IMR-90 (cell line): ENCODE measurements around the gene TBXAS1. TPM values are rescaled to one million over a fixed set of nuclear protein-coding genes. Genes with fewer than 3 reads are reported as not detected.

Experiments
- ATAC-seq: fragments of 200-7000 bp; cut with Tn5 transposase; 2 replicates; pipeline ENCODE4 v1.9.1; 2020; ENCODE audit warnings: low read depth, mild to moderate bottlenecking, moderate library complexity
- BruUV-seq: library from RNA; stranded (reverse); fragments of 400-500 nt; replicated peaks from 2 replicates; lab custom pipeline; 2021; lab: Mats Ljungman, UMichigan
- CTCF ChIA-PET: fragments of 300-600 bp; formaldehyde crosslinking; extraction: SDS; loops from one replicate; lab custom pipeline; 2021; ENCODE audit warnings: antibody characterized with exemption; lab: Yijun Ruan, JAX
- POLR2A ChIA-PET: fragments of 300-600 bp; sonication (Branson Sonifier 250); formaldehyde crosslinking; loops from one replicate; lab custom pipeline; 2022; ENCODE audit warnings: antibody characterized with exemption; ENCODE audit not compliant: unreplicated experiment; lab: Charles Lee
- DNase-seq: peaks from one replicate; pipeline ENCODE4 v3.0.0; 2013
- H2AFZ ChIP-seq: replicated peaks from 2 replicates; pipeline ENCODE3; 2013; ENCODE audit warnings: low read length, mild to moderate bottlenecking; ENCODE audit not compliant: poor library complexity
- H2AK5ac ChIP-seq: 2 replicates; pipeline ENCODE4 v1.6.1; 2013; ENCODE audit warnings: low read depth, low read length, inconsistent platforms
- H2AK9ac ChIP-seq: replicated peaks from 2 replicates; pipeline ENCODE3; 2013; ENCODE audit warnings: mild to moderate bottlenecking, low read depth, low read length, moderate library complexity; ENCODE audit not compliant: poor library complexity
- H2BK120ac ChIP-seq: 2 replicates; pipeline ENCODE4 v1.6.1; 2013; ENCODE audit warnings: low read depth, low read length, inconsistent platforms
- H2BK15ac ChIP-seq: 3 replicates; pipeline ENCODE4 v1.6.1; 2013; ENCODE audit warnings: low read depth, low read length, inconsistent platforms
- H2BK20ac ChIP-seq: 2 replicates; pipeline ENCODE4 v1.6.1; 2013; ENCODE audit warnings: low read depth, mild to moderate bottlenecking, inconsistent platforms, low read length, moderate library complexity
- H2BK5ac ChIP-seq: 2 replicates; pipeline ENCODE4 v1.6.1; 2013; ENCODE audit warnings: mild to moderate bottlenecking, low read depth, low read length, inconsistent platforms; ENCODE audit not compliant: poor library complexity, severe bottlenecking
- H3K14ac ChIP-seq: replicated peaks from 2 replicates; pipeline ENCODE4 v1.6.1; 2013; ENCODE audit warnings: low read depth, low read length, inconsistent platforms
- H3K18ac ChIP-seq: 2 replicates; pipeline ENCODE4 v1.6.1; 2013; ENCODE audit warnings: low read depth, low read length, control low read depth
- H3K23ac ChIP-seq: 2 replicates; pipeline ENCODE4 v1.6.1; 2013; ENCODE audit warnings: low read depth, low read length, inconsistent platforms
- H3K27ac ChIP-seq: 2 replicates; pipeline ENCODE4 v1.5.1; 2013; ENCODE audit warnings: mild to moderate bottlenecking, control low read depth, low read length; ENCODE audit not compliant: insufficient read depth
- H3K27me3 ChIP-seq: 2 replicates; pipeline ENCODE4 v1.6.1; 2013; ENCODE audit warnings: low read length; ENCODE audit not compliant: control insufficient read depth, insufficient read depth
- H3K36me3 ChIP-seq: 2 replicates; pipeline ENCODE4 v1.6.1; 2013; ENCODE audit warnings: low read length, mixed read lengths; ENCODE audit not compliant: control insufficient read depth, insufficient read depth
- H3K4ac ChIP-seq: 2 replicates; pipeline ENCODE4 v1.6.1; 2013; ENCODE audit warnings: low read depth, low read length, inconsistent platforms
- H3K4me1 ChIP-seq: 2 replicates; pipeline ENCODE4 v1.6.1; 2013; ENCODE audit warnings: low read length, mixed read lengths; ENCODE audit not compliant: control insufficient read depth, insufficient read depth
- H3K4me2 ChIP-seq: 2 replicates; pipeline ENCODE4 v1.6.1; 2013; ENCODE audit warnings: low read depth, mild to moderate bottlenecking, control low read depth, low read length, moderate library complexity
- H3K4me3 ChIP-seq: 2 replicates; pipeline ENCODE4 v1.5.1; 2013; ENCODE audit warnings: low read depth, mild to moderate bottlenecking, control low read depth, low read length, moderate library complexity; ENCODE audit not compliant: insufficient read depth
- H3K56ac ChIP-seq: 2 replicates; pipeline ENCODE4 v1.6.1; 2013; ENCODE audit warnings: low read length, inconsistent platforms; ENCODE audit not compliant: insufficient read depth; ENCODE audit errors: extremely low read depth
- H3K79me1 ChIP-seq, 2 experiments: 2 replicates each; pipeline ENCODE4 v1.6.1; 2013; ENCODE audit warnings: low read length in 2 of 2, inconsistent platforms in 1 of 2, low read depth in 1 of 2
- H3K9ac ChIP-seq: 2 replicates; pipeline ENCODE4 v1.6.1; 2013; ENCODE audit warnings: low read depth, low read length, control low read depth
- H3K9me1 ChIP-seq: 2 replicates; pipeline ENCODE4 v1.6.1; 2013; ENCODE audit warnings: low read length, inconsistent platforms; ENCODE audit not compliant: insufficient read depth
- H3K9me3 ChIP-seq: 2 replicates; pipeline ENCODE4 v1.6.1; 2013; ENCODE audit warnings: low read length; ENCODE audit not compliant: control insufficient read depth, insufficient read depth
- H4K20me1 ChIP-seq: 2 replicates; pipeline ENCODE4 v1.6.1; 2013; ENCODE audit warnings: low read length, inconsistent platforms; ENCODE audit not compliant: insufficient read depth
- H4K5ac ChIP-seq: 2 replicates; pipeline ENCODE4 v1.6.1; 2013; ENCODE audit warnings: mild to moderate bottlenecking, low read depth, low read length, control low read depth
- H4K8ac ChIP-seq, 2 experiments: 2 replicates each; pipeline ENCODE4 v1.6.1; 2013; ENCODE audit warnings: low read depth in 2 of 2, low read length in 2 of 2, control low read depth in 1 of 2, inconsistent platforms in 1 of 2
- H4K91ac ChIP-seq: 2 replicates; pipeline ENCODE4 v1.6.1; 2013; ENCODE audit warnings: low read depth, low read length, inconsistent platforms; ENCODE audit not compliant: insufficient read depth
- BHLHE40 ChIP-seq: fragments of 150-350 bp; IDR thresholded peaks from 2 replicates; pipeline ENCODE4 v1.6.1; 2016; ENCODE audit warnings: mild to moderate bottlenecking, low read depth, low read length
- CEBPB ChIP-seq: IDR thresholded peaks from 2 replicates; pipeline ENCODE4 v1.6.1; 2012; ENCODE audit warnings: low read depth, low read length, improper control_type of control experiment
- CHD1 ChIP-seq: IDR thresholded peaks from 2 replicates; pipeline ENCODE4 v1.6.1; 2012; ENCODE audit warnings: low read depth, low read length, improper control_type of control experiment
- CTCF ChIP-seq: conservative IDR thresholded peaks from 2 replicates; pipeline ENCODE4 v1.5.1; 2012; ENCODE audit warnings: mild to moderate bottlenecking, low read depth, low read length, improper control_type of control experiment
- ELK1 ChIP-seq: fragments of 150-350 bp; IDR thresholded peaks from 2 replicates; pipeline ENCODE4 v1.6.1; 2016; ENCODE audit warnings: low read depth, mild to moderate bottlenecking, low read length, moderate library complexity, borderline replicate concordance
- MAFK ChIP-seq: IDR thresholded peaks from 2 replicates; pipeline ENCODE4 v1.6.1; 2012; ENCODE audit warnings: low read depth, low read length, improper control_type of control experiment
- MAZ ChIP-seq: IDR thresholded peaks from 2 replicates; pipeline ENCODE4 v1.6.1; 2012; ENCODE audit warnings: low read depth, mild to moderate bottlenecking, low read length, improper control_type of control experiment, moderate library complexity, borderline replicate concordance
- MXI1 ChIP-seq: IDR thresholded peaks from 2 replicates; pipeline ENCODE4 v1.6.1; 2012; ENCODE audit warnings: low read depth, mild to moderate bottlenecking, low read length, moderate library complexity, borderline replicate concordance
- NFE2L2 ChIP-seq: fragments of 150-350 bp; IDR thresholded peaks from 2 replicates; pipeline ENCODE4 v1.6.1; 2016; ENCODE audit warnings: low read depth, mild to moderate bottlenecking, low read length
- POLR2A ChIP-seq: IDR thresholded peaks from 2 replicates; pipeline ENCODE4 v1.6.1; 2012; ENCODE audit warnings: mild to moderate bottlenecking, low read depth, low read length
- RCOR1 ChIP-seq: IDR thresholded peaks from 2 replicates; pipeline ENCODE4 v1.6.1; 2012; ENCODE audit warnings: mild to moderate bottlenecking, low read length, improper control_type of control experiment; ENCODE audit not compliant: insufficient replicate concordance
- RFX5 ChIP-seq: IDR thresholded peaks from 2 replicates; pipeline ENCODE4 v1.8.0; 2012; ENCODE audit warnings: low read depth, mild to moderate bottlenecking, low read length, moderate library complexity
- WGBS, 2 experiments: methylation state at CpG; one replicate each; pipeline versions ENCODE4 v1.1.5 to v1.1.7; 2013; ENCODE audit warnings: missing lambda C conversion rate in 2 of 2; ENCODE audit not compliant: insufficient read length in 1 of 2; ENCODE audit errors: extremely low coverage in 2 of 2; 5-methylcytosine and 5-hydroxymethylcytosine counted together
- dilution Hi-C: fragments of 300-500 bp; cut with HindIII; formaldehyde crosslinking; loops from one replicate; pipeline ENCODE4 v1.14.3; 2018; ENCODE audit warnings: low sequenced_read_pairs; ENCODE audit not compliant: unreplicated experiment
- in situ Hi-C: fragments of 300-500 bp; cut with MboI; formaldehyde crosslinking; loops from 3 replicates; pipeline ENCODE4 v1.14.3; 2019; ENCODE audit warnings: low sequenced_read_pairs, inconsistent platforms, mixed read lengths
- intact Hi-C: fragments of 100-400 bp; cut with micrococcal nuclease; formaldehyde crosslinking; loops from 2 replicates; pipeline ENCODE4 v1.10.0; 2022
- polyA plus RNA-seq, 3 experiments: library from polyadenylated mRNA; depleted of rRNA; stranded (reverse); fragments of >200 nt; gene quantifications; 2 replicates each; pipeline ENCODE4 v1.2.3, GENCODE V29; 2012; ENCODE audit warnings: low replicate concordance in 1 of 3
- total RNA-seq: library from RNA; depleted of rRNA; stranded (reverse); fragments of >200 nt; gene quantifications from 2 replicates; pipeline ENCODE4 v1.2.3, GENCODE V29; 2012
- TF ChIP-seq, protein P1 (sequence below): fragments of 150-350 bp; IDR thresholded peaks from 2 replicates; pipeline ENCODE4 v1.6.1; 2017; ENCODE audit warnings: mild to moderate bottlenecking, antibody characterized with exemption, low read length, low read depth

TBXAS1 gene
- total and polyA plus RNA-seq, 2 of the 4 experiments (the other 2 are of a cell fraction) = 5.9 to 10.8 TPM

DNA sequence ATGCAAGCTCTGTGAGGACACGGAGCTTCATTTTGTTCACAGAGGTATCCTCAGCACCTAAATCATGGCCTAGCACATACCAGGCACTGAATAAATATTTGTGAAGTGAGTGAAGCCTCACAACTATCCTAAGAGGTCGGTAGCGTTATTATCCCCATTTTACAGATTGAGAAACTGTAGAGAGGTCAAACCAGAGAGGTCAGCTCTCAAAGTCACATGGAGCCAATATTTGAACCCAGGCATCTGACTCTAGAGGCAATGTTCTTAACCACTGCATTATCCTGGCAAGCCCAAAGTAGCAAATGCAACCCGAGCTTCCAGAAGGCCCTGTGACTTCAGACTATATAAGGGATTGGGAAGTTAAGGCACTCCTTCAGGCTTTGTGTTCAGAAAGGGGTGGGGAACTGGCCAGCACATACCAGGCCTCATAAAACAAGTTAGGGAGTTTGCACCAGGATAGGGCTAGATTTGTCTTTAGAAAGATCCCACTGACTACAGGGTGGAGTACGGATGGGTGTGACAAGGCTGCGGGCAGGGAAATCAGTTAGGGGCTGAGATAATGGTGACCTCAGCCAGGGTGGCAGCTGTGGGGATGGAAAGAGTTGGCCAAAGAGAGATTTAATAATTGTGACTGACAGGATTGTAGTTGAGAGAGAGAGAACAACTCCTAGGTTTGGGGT, 101.4 kb downstream of the TBXAS1 start:
- H2AK5ac ChIP-seq = no peak overlapping the region
- in situ Hi-C loops (no loop called here), intact Hi-C loops (no loop called here), dilution Hi-C loops (no loop called here)
- ChIA-PET POLR2A (no interaction called here), CTCF (no interaction called here)
- no peaks in the 10 kb centered on the region for H3K9me3 ChIP-seq
- H2AFZ ChIP-seq = no peak overlapping the region
- H3K9ac ChIP-seq = no peak overlapping the region
- no peaks in the 10 kb centered on the region for H3K9me1 ChIP-seq
- no peak overlapping the region for H4K5ac ChIP-seq
- H2AK9ac ChIP-seq = no peak overlapping the region
- no peaks in the 10 kb centered on the region for H3K27me3 ChIP-seq
- no peak overlapping the region for H3K14ac ChIP-seq
- DNase-seq (no peak), ATAC-seq (no peak)
- BruUV-seq = no TSS peak
- H3K4me3 ChIP-seq = no peak overlapping the region
- no peak overlapping the region for H2BK20ac ChIP-seq
- no peak overlapping the region for H2BK120ac ChIP-seq
- no peak overlapping the region for H3K56ac ChIP-seq
- H4K91ac ChIP-seq = no peak overlapping the region
- TF ChIP-seq, protein P1, sequence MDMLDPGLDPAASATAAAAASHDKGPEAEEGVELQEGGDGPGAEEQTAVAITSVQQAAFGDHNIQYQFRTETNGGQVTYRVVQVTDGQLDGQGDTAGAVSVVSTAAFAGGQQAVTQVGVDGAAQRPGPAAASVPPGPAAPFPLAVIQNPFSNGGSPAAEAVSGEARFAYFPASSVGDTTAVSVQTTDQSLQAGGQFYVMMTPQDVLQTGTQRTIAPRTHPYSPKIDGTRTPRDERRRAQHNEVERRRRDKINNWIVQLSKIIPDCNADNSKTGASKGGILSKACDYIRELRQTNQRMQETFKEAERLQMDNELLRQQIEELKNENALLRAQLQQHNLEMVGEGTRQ = no peak
- TF ChIP-seq MAFK = no peak
- TF ChIP-seq POLR2A = no peak
- no peak for TF ChIP-seq RCOR1
- no peak for TF ChIP-seq CEBPB
- TF ChIP-seq MAZ = no peak
- TF ChIP-seq RFX5 = no peak
- no peak for TF ChIP-seq NFE2L2
- TF ChIP-seq MXI1 = no peak
- TF ChIP-seq CHD1 = no peak
- no peak for TF ChIP-seq BHLHE40
- TF ChIP-seq ELK1 = no peak
- no peak for TF ChIP-seq CTCF
- no peak overlapping the region for H4K8ac ChIP-seq
- WGBS, 2 experiments = no CpG with 5 or more reads among the region's 6 CpGs
- no peaks in the 10 kb centered on the region for H3K36me3 ChIP-seq
- no peaks in the 10 kb centered on the region for H3K79me1 ChIP-seq
- H3K4me1 ChIP-seq = no peaks in the 10 kb centered on the region
- no peak overlapping the region for H3K18ac ChIP-seq
- no peak overlapping the region for H3K23ac ChIP-seq
- H2BK15ac ChIP-seq = no peak overlapping the region
- H3K27ac ChIP-seq = no peak overlapping the region
- no peak overlapping the region for H3K4ac ChIP-seq
- no peaks in the 10 kb centered on the region for H4K20me1 ChIP-seq
- no peak overlapping the region for H3K4me2 ChIP-seq
- H2BK5ac ChIP-seq = no peak overlapping the region
